PC-3 (cell line): ENCODE measurements around the gene RND1. TPM values are rescaled to one million over a fixed set of nuclear protein-coding genes. Genes with fewer than 3 reads are reported as not detected.

Experiments used
- ATAC-seq: fragments of 200-7000 bp; cut with Tn5 transposase; 2 replicates; pipeline ENCODE4 v1.9.1; 2020; ENCODE audit warnings: mild to moderate bottlenecking, moderate library complexity
- BruUV-seq: library from RNA; stranded (reverse); fragments of 400-500 nt; replicated peaks from 2 replicates; lab custom pipeline; 2021; lab: Mats Ljungman, UMichigan
- CTCF ChIA-PET: fragments of 300-600 bp; sonication (Branson Sonifier 250); formaldehyde crosslinking; loops from one replicate; lab custom pipeline; 2022; ENCODE audit warnings: antibody characterized with exemption; lab: Charles Lee
- POLR2A ChIA-PET: fragments of 300-600 bp; sonication (Branson Sonifier 250); formaldehyde crosslinking; loops from one replicate; lab custom pipeline; 2022; ENCODE audit warnings: antibody characterized with exemption; ENCODE audit not compliant: unreplicated experiment; lab: Charles Lee
- DNase-seq: peaks from one replicate; pipeline ENCODE4 v3.0.0-alpha.2; 2015
- H2AFZ ChIP-seq: fragments of 300-600 bp; sonication (generic); 2 replicates; pipeline ENCODE4 v1.6.0; 2016; ENCODE audit warnings: antibody characterized with exemption, low read length
- H3F3A ChIP-seq: fragments of 300-600 bp; sonication (generic); one replicate; pipeline ENCODE4 v1.6.0; 2017; ENCODE audit warnings: antibody characterized with exemption, low read length, control low read depth, mild to moderate bottlenecking; ENCODE audit not compliant: unreplicated experiment
- H3K27ac ChIP-seq: fragments of 300-600 bp; sonication (generic); 2 replicates; pipeline ENCODE4 v1.5.1; 2016; ENCODE audit warnings: mild to moderate bottlenecking, low read length
- H3K27me3 ChIP-seq: fragments of 300-600 bp; sonication (generic); 2 replicates; pipeline ENCODE4 v1.6.1; 2016; ENCODE audit warnings: low read length, mixed read lengths
- H3K36me3 ChIP-seq: fragments of 300-600 bp; sonication (generic); 2 replicates; pipeline ENCODE4 v1.6.1; 2016; ENCODE audit warnings: low read depth, mixed run types, low read length, mixed read lengths
- H3K4me1 ChIP-seq: fragments of 300-600 bp; sonication (generic); 2 replicates; pipeline ENCODE4 v1.5.1; 2016; ENCODE audit warnings: low read length; ENCODE audit not compliant: insufficient read depth
- H3K4me2 ChIP-seq: fragments of 300-600 bp; sonication (generic); 2 replicates; pipeline ENCODE4 v1.6.0; 2016; ENCODE audit warnings: low read length
- H3K4me3 ChIP-seq: fragments of 300-600 bp; sonication (generic); 2 replicates; pipeline ENCODE4 v1.5.1; 2016; ENCODE audit warnings: mild to moderate bottlenecking, low read length, mixed read lengths
- H3K79me2 ChIP-seq: fragments of 300-600 bp; sonication (generic); 2 replicates; pipeline ENCODE4 v1.6.1; 2017; ENCODE audit warnings: low read length, mixed read lengths
- H3K9ac ChIP-seq: fragments of 300-600 bp; sonication (generic); 2 replicates; pipeline ENCODE4 v1.6.0; 2016; ENCODE audit warnings: mild to moderate bottlenecking, low read length
- H3K9me2 ChIP-seq: fragments of 300-600 bp; sonication (generic); replicated peaks from 2 replicates; pipeline ENCODE4 v1.6.1; 2016; ENCODE audit warnings: mixed run types, low read length, mixed read lengths
- H3K9me3 ChIP-seq: fragments of 300-600 bp; sonication (generic); 2 replicates; pipeline ENCODE4 v1.6.1; 2016; ENCODE audit warnings: low read length, mixed read lengths
- H4K20me1 ChIP-seq: fragments of 300-600 bp; sonication (generic); 2 replicates; pipeline ENCODE4 v1.6.1; 2016; ENCODE audit warnings: low read length, mixed read lengths
- EZH2 ChIP-seq: fragments of 300-600 bp; sonication (generic); IDR thresholded peaks from one replicate; pipeline ENCODE4 v1.6.1; 2017; ENCODE audit warnings: antibody characterized with exemption, mild to moderate bottlenecking, low read length; ENCODE audit not compliant: unreplicated experiment
- EZH2phosphoT487 ChIP-seq: fragments of 300-600 bp; sonication (generic); IDR thresholded peaks from 2 replicates; pipeline ENCODE4 v1.6.1; 2018; ENCODE audit warnings: mild to moderate bottlenecking, antibody characterized with exemption, low read length, borderline replicate concordance
- intact Hi-C: fragments of 100-400 bp; cut with micrococcal nuclease; formaldehyde crosslinking; loops from 2 replicates; pipeline ENCODE4 v1.9.0; 2023
- total RNA-seq: library from RNA; depleted of rRNA; stranded (reverse); fragments of >200 nt; gene quantifications from 2 replicates; pipeline ENCODE4 v1.2.3, GENCODE V29; 2014
- TF ChIP-seq, protein P1 (sequence below): fragments of 300-600 bp; sonication (generic); conservative IDR thresholded peaks from 2 replicates; pipeline ENCODE4 v1.5.1; 2017; ENCODE audit warnings: antibody characterized with exemption, low read depth, mild to moderate bottlenecking, low read length

The RND1 gene
- total RNA-seq, 1 experiment from 2014 or later = 8.3 TPM

DNA sequence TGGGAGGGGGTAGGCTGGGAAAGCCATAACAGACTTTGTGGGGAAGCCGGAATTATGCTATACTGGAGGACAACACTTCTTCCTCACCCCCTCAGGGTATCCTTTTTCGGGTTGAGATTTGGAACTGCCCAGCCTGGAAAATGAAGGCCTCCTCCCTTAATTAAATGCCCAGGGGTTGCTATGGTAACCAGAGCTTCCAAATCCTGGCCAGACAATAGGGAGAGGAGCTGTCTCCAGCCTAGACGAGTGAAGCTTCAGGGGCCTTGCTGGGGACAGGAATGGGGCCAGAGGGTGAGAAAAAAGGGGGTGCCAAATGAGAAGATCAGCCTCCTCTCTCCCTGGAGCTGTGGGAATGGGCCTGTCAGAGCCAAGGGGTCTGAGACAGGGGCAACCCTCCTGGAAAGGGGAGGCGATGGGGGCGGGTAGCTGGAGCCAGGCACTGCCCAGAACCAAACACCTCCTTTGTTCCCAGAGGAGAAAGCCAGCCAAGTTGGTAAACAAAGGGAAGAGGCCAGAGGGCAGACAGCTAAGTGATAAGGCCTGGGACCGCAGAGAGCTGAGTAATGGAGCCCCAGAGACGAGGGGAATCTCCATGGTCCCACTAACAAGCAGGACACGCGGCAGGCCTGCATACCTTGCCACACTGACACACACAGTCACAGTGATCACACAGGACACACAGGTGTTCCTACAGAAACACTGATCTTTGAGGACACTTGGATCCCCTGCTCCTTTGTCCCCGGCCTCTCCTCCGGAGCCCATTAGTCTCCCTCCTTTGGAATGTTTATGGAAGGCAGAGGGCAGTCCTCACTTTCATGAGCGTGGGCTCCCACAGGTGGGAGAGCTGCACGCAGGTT lies 17.9 kb upstream of the RND1 start:
- Histone ChIP-seq H3K9me3 (no peaks in the 10 kb centered on the region), H3K27me3 (no peaks in the 10 kb centered on the region), H3K4me1 (peaks cover 27% of the 10 kb centered on the region), H3F3A (no peaks in the 10 kb centered on the region), H2AFZ (no peak overlapping the region), H3K4me3 (no peak overlapping the region), H4K20me1 (no peaks in the 10 kb centered on the region), H3K9me2 (no peaks in the 10 kb centered on the region), H3K36me3 (no peaks in the 10 kb centered on the region), H3K4me2 (no peak overlapping the region), H3K27ac (peak overlapping the region; percentile 53), H3K9ac (peak overlapping the region; percentile 39; the same call in 1 of the 2 replicates), H3K79me2 (no peaks in the 10 kb centered on the region)
- BruUV-seq = no TSS peak
- no peak for DNase-seq
- ATAC-seq = no peak
- intact Hi-C loops = no loop called here
- ChIA-PET POLR2A (no interaction called here), CTCF (no interaction called here)
- TF ChIP-seq, protein P1, sequence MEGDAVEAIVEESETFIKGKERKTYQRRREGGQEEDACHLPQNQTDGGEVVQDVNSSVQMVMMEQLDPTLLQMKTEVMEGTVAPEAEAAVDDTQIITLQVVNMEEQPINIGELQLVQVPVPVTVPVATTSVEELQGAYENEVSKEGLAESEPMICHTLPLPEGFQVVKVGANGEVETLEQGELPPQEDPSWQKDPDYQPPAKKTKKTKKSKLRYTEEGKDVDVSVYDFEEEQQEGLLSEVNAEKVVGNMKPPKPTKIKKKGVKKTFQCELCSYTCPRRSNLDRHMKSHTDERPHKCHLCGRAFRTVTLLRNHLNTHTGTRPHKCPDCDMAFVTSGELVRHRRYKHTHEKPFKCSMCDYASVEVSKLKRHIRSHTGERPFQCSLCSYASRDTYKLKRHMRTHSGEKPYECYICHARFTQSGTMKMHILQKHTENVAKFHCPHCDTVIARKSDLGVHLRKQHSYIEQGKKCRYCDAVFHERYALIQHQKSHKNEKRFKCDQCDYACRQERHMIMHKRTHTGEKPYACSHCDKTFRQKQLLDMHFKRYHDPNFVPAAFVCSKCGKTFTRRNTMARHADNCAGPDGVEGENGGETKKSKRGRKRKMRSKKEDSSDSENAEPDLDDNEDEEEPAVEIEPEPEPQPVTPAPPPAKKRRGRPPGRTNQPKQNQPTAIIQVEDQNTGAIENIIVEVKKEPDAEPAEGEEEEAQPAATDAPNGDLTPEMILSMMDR = no peak
- TF ChIP-seq EZH2phosphoT487 (no peak), EZH2 (no peak)

DNA sequence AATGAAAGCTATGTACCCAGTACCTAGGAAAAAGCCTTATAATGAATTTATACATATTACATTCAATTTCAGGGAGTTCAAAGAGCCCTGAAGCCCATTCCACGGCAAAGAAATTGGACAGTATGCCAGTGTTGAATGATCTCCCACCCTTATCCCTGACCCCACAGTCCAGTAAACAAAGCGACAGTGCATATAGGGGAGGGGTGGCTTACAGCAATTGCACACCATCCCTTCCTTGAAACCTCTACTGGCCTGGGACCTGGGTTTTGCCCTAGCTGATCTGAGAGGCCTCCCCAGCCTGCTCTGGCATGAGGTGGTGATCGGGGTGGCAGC lies 17.3 kb upstream of the RND1 start:
- no peaks in the 10 kb centered on the region for H3K79me2 ChIP-seq
- no peaks in the 10 kb centered on the region for H3K9me2 ChIP-seq
- no peaks in the 10 kb centered on the region for H3K9me3 ChIP-seq
- ChIA-PET CTCF (no interaction called here), POLR2A (no interaction called here)
- intact Hi-C loops = no loop called here
- no TSS peak for BruUV-seq
- H2AFZ ChIP-seq = peak overlapping the region; percentile 67; the same call in 1 of the 2 replicates
- no peaks in the 10 kb centered on the region for H3K36me3 ChIP-seq
- no peak for ATAC-seq
- no peaks in the 10 kb centered on the region for H3K27me3 ChIP-seq
- no peaks in the 10 kb centered on the region for H4K20me1 ChIP-seq
- H3F3A ChIP-seq = no peaks in the 10 kb centered on the region
- H3K4me3 ChIP-seq = peak overlapping the region; percentile 44; the same call in 1 of the 2 replicates
- DNase-seq = no peak
- no peak for TF ChIP-seq EZH2phosphoT487
- TF ChIP-seq, protein P1 = no peak
- TF ChIP-seq EZH2 = no peak
- H3K4me2 ChIP-seq = peak overlapping the region; percentile 72; the same call in 1 of the 2 replicates
- H3K4me1 ChIP-seq = peaks cover 27% of the 10 kb centered on the region
- H3K27ac ChIP-seq = peak overlapping the region; percentile 53
- H3K9ac ChIP-seq = peak overlapping the region; percentile 39; the same call in 1 of the 2 replicates

DNA sequence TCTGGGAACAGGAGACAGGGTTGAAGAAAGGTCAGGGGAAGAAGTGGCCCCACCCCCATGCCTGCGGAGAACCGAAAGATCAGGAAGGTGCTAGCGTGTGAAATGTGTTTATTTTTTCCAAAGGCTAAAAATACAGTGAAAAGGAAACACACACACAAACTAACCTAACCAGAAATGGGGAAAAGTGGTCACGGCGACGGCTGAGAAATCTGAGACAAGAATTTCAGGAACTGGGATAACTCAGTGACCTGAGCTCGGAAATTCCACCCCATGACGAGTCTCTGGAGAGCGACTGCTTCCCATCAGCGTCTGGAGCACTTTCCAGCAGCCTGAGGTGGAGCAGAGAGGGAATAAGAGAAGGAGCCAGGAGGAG lies 16.6 kb upstream of the RND1 start:
- CTCF ChIA-PET = no interaction called here

More for the DNA sequence above, 16.6 kb upstream of the RND1 start:
- peak overlapping the region; percentile 67 for H2AFZ ChIP-seq
- no TSS peak for BruUV-seq
- peak overlapping the region; percentile 72 for H3K4me2 ChIP-seq
- POLR2A ChIA-PET = no interaction called here
- H3K4me3 ChIP-seq = peak overlapping the region; percentile 44; the same call in 1 of the 2 replicates
- H3K36me3 ChIP-seq = no peaks in the 10 kb centered on the region
- H3K4me1 ChIP-seq = peaks cover 27% of the 10 kb centered on the region
- no peaks in the 10 kb centered on the region for H4K20me1 ChIP-seq
- no peaks in the 10 kb centered on the region for H3K9me3 ChIP-seq
- H3K27me3 ChIP-seq = no peaks in the 10 kb centered on the region
- TF ChIP-seq EZH2 (no peak), EZH2phosphoT487 (no peak)
- TF ChIP-seq, protein P1 = no peak
- peak; percentile 68 for ATAC-seq
- H3K9ac ChIP-seq = peak overlapping the region; percentile 39
- intact Hi-C loops = no loop called here
- peak; percentile 56 for DNase-seq
- H3K27ac ChIP-seq = peak overlapping the region; percentile 67
- H3K9me2 ChIP-seq = no peaks in the 10 kb centered on the region
- no peaks in the 10 kb centered on the region for H3K79me2 ChIP-seq
- no peaks in the 10 kb centered on the region for H3F3A ChIP-seq
